Transverse colon (tissue), 4 donors: Measurements from ENCODE around the gene SUCO.

Source experiments
- CTCF ChIP-seq, 5 experiments: fragments of 200-600 bp in 3 of 5; fragments of 450-650 bp in 2 of 5; sonication (generic) in 3 of 5; IDR thresholded peaks; 1 replicate in 2 of 5; 2 replicates in 3 of 5; pipeline ENCODE4 v1.5.1; 2016 to 2017; ENCODE audit warnings: antibody characterized with exemption in 5 of 5, inconsistent platforms in 3 of 5, mild to moderate bottlenecking in 2 of 5, moderate library complexity in 1 of 5
- EP300 ChIP-seq: sonication (generic); formaldehyde crosslinking; IDR thresholded peaks from one replicate; pipeline ENCODE4 v1.6.1; 2017; ENCODE audit warnings: antibody characterized with exemption, low read depth
- POLR2A ChIP-seq: fragments of 450-650 bp; IDR thresholded peaks from one replicate; pipeline ENCODE4 v1.6.1; 2016; ENCODE audit warnings: antibody characterized with exemption, mild to moderate bottlenecking, moderate library complexity
- POLR2AphosphoS5 ChIP-seq, 3 donors: sonication (generic); formaldehyde crosslinking; IDR thresholded peaks; one replicate each; pipeline ENCODE4 v1.6.1; 2016; ENCODE audit warnings: antibody characterized with exemption in 3 of 3

- no peak for TF ChIP-seq EP300
- no peak for TF ChIP-seq POLR2A
- TF ChIP-seq CTCF (IDR thresholded peaks at IDR 0.05), result no peak
- TF ChIP-seq POLR2AphosphoS5 (IDR thresholded peaks at IDR 0.05), result no peak
Observed at GRCh38 chr1:172599912-172600311, 67.0 kb downstream of the SUCO start.
